Measurements from ENCODE around the gene CFAP52.

GRCh38 chr17:9646546-9646885 lies 70.1 kb downstream of the CFAP52 start:
- TF ChIP-seq POLR2AphosphoS5 (IDR thresholded peaks at IDR 0.05; ENCODE audit: borderline replicate concordance, low read depth, low read length) (no peak), EZH2 (IDR thresholded peaks at IDR 0.05) (no peak), FOXP2 (optimal IDR thresholded peaks at IDR 0.05; ENCODE audit: control extremely low read depth, extremely low read length, insufficient read depth) (no peak)
